GM12878 (cell line): ENCODE results near the gene THSD4. TPM values are rescaled to one million over a fixed set of nuclear protein-coding genes. Genes with fewer than 3 reads are reported as not detected.
A peak's percentile ranks its signal among the peaks of the same experiment; 100 is the strongest.

Experiments
- ATAC-seq: fragments of 200-7000 bp; cut with Tn5 transposase; 3 replicates; pipeline ENCODE4 v1.9.1; 2020; ENCODE audit warnings: mild to moderate bottlenecking, moderate library complexity
- BruUV-seq: library from RNA; stranded (reverse); fragments of 400-500 nt; replicated peaks from 2 replicates; lab custom pipeline; 2021; lab: Mats Ljungman, UMichigan
- CTCF ChIA-PET: fragments of 300-600 bp; sonication (Branson Sonifier 250); formaldehyde crosslinking; extraction: SDS; loops from one replicate; lab custom pipeline; 2021; ENCODE audit warnings: inconsistent platforms; lab: Yijun Ruan, JAX
- POLR2A ChIA-PET: fragments of 350-600 bp; formaldehyde crosslinking; extraction: SDS; loops from one replicate; lab custom pipeline; 2021; ENCODE audit warnings: inconsistent platforms; lab: Charles Lee
- RAD21 ChIA-PET: fragments of 300-600 bp; sonication (Branson Sonifier 250); formaldehyde crosslinking; loops from one replicate; lab custom pipeline; 2023; ENCODE audit warnings: antibody characterized with exemption; ENCODE audit not compliant: unreplicated experiment; lab: Charles Lee
- SMC1A ChIA-PET: fragments of 300-600 bp; sonication (Branson Sonifier 250); formaldehyde crosslinking; loops from one replicate; lab custom pipeline; 2023; ENCODE audit not compliant: unreplicated experiment, uncharacterized antibody; lab: Charles Lee
- DNase-seq: peaks from one replicate; pipeline ENCODE4 v3.0.0-alpha.2; 2011; ENCODE audit warnings: low read depth, low spot score
- FAIRE-seq: peaks from 3 replicates; lab custom pipeline; 2011; peaks lifted over from hg19 to GRCh38; lab: Jason Lieb, UNC
- H2AFZ ChIP-seq: 2 replicates; pipeline ENCODE4 v1.6.0; 2011; ENCODE audit warnings: low read depth, low read length, control low read depth; ENCODE audit not compliant: control insufficient read depth
- H3K27ac ChIP-seq: 2 replicates; pipeline ENCODE4 v1.5.1; 2011; ENCODE audit warnings: control low read depth; ENCODE audit not compliant: control insufficient read depth, insufficient read depth
- H3K27me3 ChIP-seq, 2 experiments: replicated peaks in 1 of 2; 2 replicates each; pipeline versions ENCODE4 v1.6.0 to v1.6.1; 2011; ENCODE audit warnings: low read length in 1 of 2; ENCODE audit not compliant: control insufficient read depth in 2 of 2, insufficient read depth in 2 of 2
- H3K36me3 ChIP-seq, 2 experiments: 2 replicates each; pipeline ENCODE4 v1.5.1; 2011; ENCODE audit warnings: low read length in 1 of 2; ENCODE audit not compliant: control insufficient read depth in 2 of 2, insufficient read depth in 2 of 2
- H3K4me1 ChIP-seq: 2 replicates; pipeline ENCODE4 v1.6.1; 2011; ENCODE audit warnings: mild to moderate bottlenecking, low read length, moderate library complexity, mixed read lengths; ENCODE audit not compliant: control insufficient read depth, insufficient read depth
- H3K4me2 ChIP-seq: 2 replicates; pipeline ENCODE4 v1.6.0; 2011; ENCODE audit warnings: control low read depth; ENCODE audit not compliant: control insufficient read depth, insufficient read depth
- H3K4me3 ChIP-seq: fragments of 200-600 bp; sonication (generic); 2 replicates; pipeline ENCODE4 v1.5.1; 2016
- H3K79me2 ChIP-seq: 2 replicates; pipeline ENCODE4 v1.6.0; 2011; ENCODE audit warnings: low read length; ENCODE audit not compliant: control insufficient read depth, insufficient read depth
- H3K9ac ChIP-seq: 2 replicates; pipeline ENCODE4 v1.8.0; 2011; ENCODE audit warnings: low read length, control low read depth, mixed read lengths; ENCODE audit not compliant: control insufficient read depth, insufficient read depth
- H3K9me3 ChIP-seq: replicated peaks from 3 replicates; pipeline ENCODE4 v1.5.1; 2011; ENCODE audit warnings: mild to moderate bottlenecking, low read length; ENCODE audit not compliant: control insufficient read depth, insufficient read depth
- H4K20me1 ChIP-seq: 2 replicates; pipeline ENCODE4 v1.6.0; 2011; ENCODE audit not compliant: control insufficient read depth, insufficient read depth
- ASH2L ChIP-seq: fragments of 300-600, 200-600 bp; sonication (generic); IDR thresholded peaks from 2 replicates; pipeline ENCODE4 v1.6.1; 2017; ENCODE audit warnings: low read depth, mild to moderate bottlenecking, borderline replicate concordance
- BACH1 ChIP-seq: fragments of 450-650 bp; IDR thresholded peaks from 2 replicates; pipeline ENCODE4 v1.6.1; 2017; ENCODE audit warnings: mild to moderate bottlenecking, borderline replicate concordance
- FOXK2 ChIP-seq: fragments of 450-650 bp; IDR thresholded peaks from 2 replicates; pipeline ENCODE4 v1.6.1; 2017; ENCODE audit warnings: mild to moderate bottlenecking, moderate library complexity
- KDM1A ChIP-seq: fragments of 200-600 bp; sonication (generic); IDR thresholded peaks from 2 replicates; pipeline ENCODE4 v1.6.1; 2016; ENCODE audit warnings: borderline replicate concordance
- MXI1 ChIP-seq: fragments of 150-350 bp; IDR thresholded peaks from 2 replicates; pipeline ENCODE4 v1.6.1; 2011; ENCODE audit warnings: low read depth, mild to moderate bottlenecking, inconsistent platforms, low read length, improper control_type of control experiment
- PAX8 ChIP-seq: fragments of 450-650 bp; IDR thresholded peaks from 2 replicates; pipeline ENCODE4 v1.6.1; 2017; ENCODE audit warnings: mild to moderate bottlenecking, moderate library complexity
- SPI1 ChIP-seq: IDR thresholded peaks from 2 replicates; pipeline ENCODE4 v1.6.1; 2011; ENCODE audit warnings: low read depth, mild to moderate bottlenecking, low read length, moderate library complexity, borderline replicate concordance; ENCODE audit not compliant: insufficient read depth
- YY1 ChIP-seq: IDR thresholded peaks from 2 replicates; pipeline ENCODE4 v1.6.1; 2011; ENCODE audit warnings: low read depth, mild to moderate bottlenecking, low read length
- ZSCAN29 ChIP-seq: fragments of 450-650 bp; IDR thresholded peaks from 2 replicates; pipeline ENCODE4 v1.6.1; 2017; ENCODE audit warnings: mild to moderate bottlenecking, moderate library complexity
- WGBS: methylation state at CpG from one replicate; pipeline ENCODE4 v1.1.6; 2016; ENCODE audit warnings: low lambda C conversion rate; ENCODE audit not compliant: insufficient replicate concordance, insufficient coverage; ENCODE audit errors: missing lambda C conversion rate; 5-methylcytosine and 5-hydroxymethylcytosine counted together
- in situ Hi-C: fragments of 300-500 bp; cut with MboI; formaldehyde crosslinking; loops from 9 replicates; pipeline ENCODE4 v1.14.3; 2018; ENCODE audit warnings: mixed read lengths
- intact Hi-C: fragments of 100-400 bp; cut with micrococcal nuclease; formaldehyde crosslinking; loops from one replicate; pipeline ENCODE4 v1.14.2; 2022; ENCODE audit not compliant: unreplicated experiment
- polyA plus RNA-seq, 11 experiments: library from polyadenylated mRNA; depleted of rRNA in 4 of 11; unstranded in 6 of 11; stranded (reverse) in 5 of 11; fragments of >200 nt; fragmentation: Nextera tagmentation in 4 of 11; fragmentation: Illumina TruSeq in 1 of 11; extraction: Ambion mirVana in 4 of 11; extraction: Trizol in 1 of 11; gene quantifications; 1 replicate in 1 of 11; 2 replicates in 10 of 11; pipeline versions ENCODE4 v1.2.1 to v1.2.3, GENCODE V29; 2011 to 2016; ENCODE audit warnings: inconsistent platforms in 2 of 11, missing spikeins in 2 of 11, low read depth in 1 of 11
- total RNA-seq, 4 experiments: library from RNA; depleted of rRNA in 3 of 4; stranded (reverse); fragments of >200 nt in 3 of 4; fragmentation: Illumina TruSeq in 1 of 4; extraction: Trizol in 1 of 4; gene quantifications; 2 replicates each; pipeline versions ENCODE4 v1.2.1 to v1.2.3, GENCODE V29; 2013 to 2021
- TF ChIP-seq, protein P1 (sequence below): fragments of 150-350 bp; IDR thresholded peaks from 2 replicates; pipeline ENCODE4 v1.6.1; 2016; ENCODE audit warnings: low read depth, low read length
- TF ChIP-seq, protein P2 (sequence below): fragments of 450-650 bp; IDR thresholded peaks from 2 replicates; pipeline ENCODE4 v1.6.1; 2017; ENCODE audit warnings: low read depth, mild to moderate bottlenecking, moderate library complexity
- TF ChIP-seq, protein P3 (sequence below): fragments of 450-650 bp; IDR thresholded peaks from 2 replicates; pipeline ENCODE4 v1.6.1; 2016; ENCODE audit warnings: mild to moderate bottlenecking, moderate library complexity, borderline replicate concordance

The THSD4 gene
- total and polyA plus RNA-seq, 10 of the 15 experiments (the other 5 are each of a cell fraction or from before 2014, with no cell fraction given): 0.04 to 0.13 (median 0.05) TPM; not detected in 7

DNA sequence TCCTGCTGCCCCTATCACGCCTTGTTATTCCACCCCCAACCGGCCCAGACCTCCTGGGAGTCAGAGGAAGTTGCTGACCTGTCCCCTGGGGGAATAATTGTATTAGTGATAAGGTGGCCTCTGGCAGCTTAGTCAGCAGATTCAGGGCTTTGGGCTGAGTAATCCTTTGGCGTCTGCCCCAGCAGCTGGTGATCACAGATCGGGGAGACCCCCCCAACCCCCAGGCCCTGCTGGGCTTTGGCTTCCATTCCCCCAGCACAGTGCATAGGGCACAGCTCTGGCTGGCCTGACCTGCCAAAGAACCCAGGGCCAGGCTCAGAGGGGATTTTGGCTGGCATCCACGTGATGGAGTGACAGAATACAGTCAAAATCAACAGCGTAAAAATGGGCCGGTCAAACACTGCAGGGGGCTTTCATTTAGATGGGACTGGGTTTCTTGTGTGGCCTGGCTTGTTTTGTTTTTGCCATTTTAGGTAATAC, 691.2 kb downstream of the THSD4 start:
- POLR2A ChIA-PET: no interaction called here
- SMC1A ChIA-PET: no interaction called here
- DNase-seq (no peak), ATAC-seq (peak; percentile 47), FAIRE-seq (no peak)
- Histone ChIP-seq H3K4me2 (no peak overlapping the region), H4K20me1 (no peaks in the 10 kb centered on the region), H3K36me3 (no peaks in the 10 kb centered on the region), H3K9me3 (no peaks in the 10 kb centered on the region), H3K79me2 (no peaks in the 10 kb centered on the region), H3K9ac (no peak overlapping the region), H3K27me3 (no peaks in the 10 kb centered on the region; a peak in 1 of 4 replicates), H3K4me3 (no peak overlapping the region), H3K27ac (no peak overlapping the region), H3K4me1 (peaks cover 10% of the 10 kb centered on the region), H2AFZ (no peak overlapping the region)
- BruUV-seq: no TSS peak
- 26% methylated on average over 7 of the region's 7 CpGs for WGBS
- TF ChIP-seq KDM1A: no peak
- no peak for TF ChIP-seq BACH1
- TF ChIP-seq PAX8: no peak
- TF ChIP-seq ASH2L: no peak
- TF ChIP-seq ZSCAN29: no peak
- TF ChIP-seq FOXK2: no peak
- TF ChIP-seq, protein P1, sequence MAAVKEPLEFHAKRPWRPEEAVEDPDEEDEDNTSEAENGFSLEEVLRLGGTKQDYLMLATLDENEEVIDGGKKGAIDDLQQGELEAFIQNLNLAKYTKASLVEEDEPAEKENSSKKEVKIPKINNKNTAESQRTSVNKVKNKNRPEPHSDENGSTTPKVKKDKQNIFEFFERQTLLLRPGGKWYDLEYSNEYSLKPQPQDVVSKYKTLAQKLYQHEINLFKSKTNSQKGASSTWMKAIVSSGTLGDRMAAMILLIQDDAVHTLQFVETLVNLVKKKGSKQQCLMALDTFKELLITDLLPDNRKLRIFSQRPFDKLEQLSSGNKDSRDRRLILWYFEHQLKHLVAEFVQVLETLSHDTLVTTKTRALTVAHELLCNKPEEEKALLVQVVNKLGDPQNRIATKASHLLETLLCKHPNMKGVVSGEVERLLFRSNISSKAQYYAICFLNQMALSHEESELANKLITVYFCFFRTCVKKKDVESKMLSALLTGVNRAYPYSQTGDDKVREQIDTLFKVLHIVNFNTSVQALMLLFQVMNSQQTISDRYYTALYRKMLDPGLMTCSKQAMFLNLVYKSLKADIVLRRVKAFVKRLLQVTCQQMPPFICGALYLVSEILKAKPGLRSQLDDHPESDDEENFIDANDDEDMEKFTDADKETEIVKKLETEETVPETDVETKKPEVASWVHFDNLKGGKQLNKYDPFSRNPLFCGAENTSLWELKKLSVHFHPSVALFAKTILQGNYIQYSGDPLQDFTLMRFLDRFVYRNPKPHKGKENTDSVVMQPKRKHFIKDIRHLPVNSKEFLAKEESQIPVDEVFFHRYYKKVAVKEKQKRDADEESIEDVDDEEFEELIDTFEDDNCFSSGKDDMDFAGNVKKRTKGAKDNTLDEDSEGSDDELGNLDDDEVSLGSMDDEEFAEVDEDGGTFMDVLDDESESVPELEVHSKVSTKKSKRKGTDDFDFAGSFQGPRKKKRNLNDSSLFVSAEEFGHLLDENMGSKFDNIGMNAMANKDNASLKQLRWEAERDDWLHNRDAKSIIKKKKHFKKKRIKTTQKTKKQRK: no peak
- no peak for TF ChIP-seq SPI1
- TF ChIP-seq, protein P2, sequence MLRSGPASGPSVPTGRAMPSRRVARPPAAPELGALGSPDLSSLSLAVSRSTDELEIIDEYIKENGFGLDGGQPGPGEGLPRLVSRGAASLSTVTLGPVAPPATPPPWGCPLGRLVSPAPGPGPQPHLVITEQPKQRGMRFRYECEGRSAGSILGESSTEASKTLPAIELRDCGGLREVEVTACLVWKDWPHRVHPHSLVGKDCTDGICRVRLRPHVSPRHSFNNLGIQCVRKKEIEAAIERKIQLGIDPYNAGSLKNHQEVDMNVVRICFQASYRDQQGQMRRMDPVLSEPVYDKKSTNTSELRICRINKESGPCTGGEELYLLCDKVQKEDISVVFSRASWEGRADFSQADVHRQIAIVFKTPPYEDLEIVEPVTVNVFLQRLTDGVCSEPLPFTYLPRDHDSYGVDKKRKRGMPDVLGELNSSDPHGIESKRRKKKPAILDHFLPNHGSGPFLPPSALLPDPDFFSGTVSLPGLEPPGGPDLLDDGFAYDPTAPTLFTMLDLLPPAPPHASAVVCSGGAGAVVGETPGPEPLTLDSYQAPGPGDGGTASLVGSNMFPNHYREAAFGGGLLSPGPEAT: no peak
- TF ChIP-seq, protein P3, sequence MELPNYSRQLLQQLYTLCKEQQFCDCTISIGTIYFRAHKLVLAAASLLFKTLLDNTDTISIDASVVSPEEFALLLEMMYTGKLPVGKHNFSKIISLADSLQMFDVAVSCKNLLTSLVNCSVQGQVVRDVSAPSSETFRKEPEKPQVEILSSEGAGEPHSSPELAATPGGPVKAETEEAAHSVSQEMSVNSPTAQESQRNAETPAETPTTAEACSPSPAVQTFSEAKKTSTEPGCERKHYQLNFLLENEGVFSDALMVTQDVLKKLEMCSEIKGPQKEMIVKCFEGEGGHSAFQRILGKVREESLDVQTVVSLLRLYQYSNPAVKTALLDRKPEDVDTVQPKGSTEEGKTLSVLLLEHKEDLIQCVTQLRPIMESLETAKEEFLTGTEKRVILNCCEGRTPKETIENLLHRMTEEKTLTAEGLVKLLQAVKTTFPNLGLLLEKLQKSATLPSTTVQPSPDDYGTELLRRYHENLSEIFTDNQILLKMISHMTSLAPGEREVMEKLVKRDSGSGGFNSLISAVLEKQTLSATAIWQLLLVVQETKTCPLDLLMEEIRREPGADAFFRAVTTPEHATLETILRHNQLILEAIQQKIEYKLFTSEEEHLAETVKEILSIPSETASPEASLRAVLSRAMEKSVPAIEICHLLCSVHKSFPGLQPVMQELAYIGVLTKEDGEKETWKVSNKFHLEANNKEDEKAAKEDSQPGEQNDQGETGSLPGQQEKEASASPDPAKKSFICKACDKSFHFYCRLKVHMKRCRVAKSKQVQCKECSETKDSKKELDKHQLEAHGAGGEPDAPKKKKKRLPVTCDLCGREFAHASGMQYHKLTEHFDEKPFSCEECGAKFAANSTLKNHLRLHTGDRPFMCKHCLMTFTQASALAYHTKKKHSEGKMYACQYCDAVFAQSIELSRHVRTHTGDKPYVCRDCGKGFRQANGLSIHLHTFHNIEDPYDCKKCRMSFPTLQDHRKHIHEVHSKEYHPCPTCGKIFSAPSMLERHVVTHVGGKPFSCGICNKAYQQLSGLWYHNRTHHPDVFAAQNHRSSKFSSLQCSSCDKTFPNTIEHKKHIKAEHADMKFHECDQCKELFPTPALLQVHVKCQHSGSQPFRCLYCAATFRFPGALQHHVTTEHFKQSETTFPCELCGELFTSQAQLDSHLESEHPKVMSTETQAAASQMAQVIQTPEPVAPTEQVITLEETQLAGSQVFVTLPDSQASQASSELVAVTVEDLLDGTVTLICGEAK: no peak
- no peak for TF ChIP-seq YY1
- TF ChIP-seq MXI1: no peak
- CTCF ChIA-PET: interaction anchor here (6.0 kb wide), 1 partner anchor 351 kb away, joined by 69 read pairs; no protein-coding TSS in a partner anchor
- intact Hi-C loops: no loop called here
- RAD21 ChIA-PET: interaction anchor here (0.7 kb wide), 1 partner anchor 350 kb away, joined by 3 read pairs; no protein-coding TSS in a partner anchor
- in situ Hi-C loops: loop anchor here (10.0 kb wide), 2 partner anchors 348 to 352 kb away; no protein-coding TSS in a partner anchor
